MCF 10A (cell line): Measurements from ENCODE around the gene EPN2. TPM values are rescaled to one million over a fixed set of nuclear protein-coding genes. Genes with fewer than 3 reads are reported as not detected.

ENCODE experiments used
- BruUV-seq: library from RNA; stranded (reverse); fragments of 400-500 nt; replicated peaks from 2 replicates; lab custom pipeline; 2021; lab: Mats Ljungman, UMichigan
- CTCF ChIA-PET: fragments of 300-600 bp; sonication (Branson Sonifier 250); formaldehyde crosslinking; extraction: SDS; loops from one replicate; lab custom pipeline; 2021; ENCODE audit warnings: antibody characterized with exemption, inconsistent platforms; lab: Yijun Ruan, JAX
- POLR2A ChIA-PET: fragments of 300-600, 350-650 bp; sonication (Branson Sonifier 250); formaldehyde crosslinking; extraction: SDS; loops from one replicate; lab custom pipeline; 2020; ENCODE audit warnings: antibody characterized with exemption, inconsistent platforms; lab: Yijun Ruan, JAX
- DNase-seq: peaks from one replicate; pipeline ENCODE4 v3.0.0-alpha.2; 2018; ENCODE audit not compliant: unreplicated experiment
- H3K27ac Mint-ChIP-seq: one replicate; pipeline ENCODE4 v1.8.0; 2022; ENCODE audit warnings: mild to moderate bottlenecking, low read depth, mixed read lengths; ENCODE audit not compliant: unreplicated experiment
- H3K27me3 Mint-ChIP-seq: one replicate; pipeline ENCODE4 v1.8.0; 2022; ENCODE audit warnings: mixed read lengths; ENCODE audit not compliant: insufficient read depth, unreplicated experiment
- H3K36me3 Mint-ChIP-seq: one replicate; pipeline ENCODE4 v1.8.0; 2022; ENCODE audit warnings: mild to moderate bottlenecking, moderate library complexity, mixed read lengths; ENCODE audit not compliant: insufficient read depth, unreplicated experiment
- H3K4me1 Mint-ChIP-seq: one replicate; pipeline ENCODE4 v1.8.0; 2022; ENCODE audit warnings: mixed read lengths; ENCODE audit not compliant: insufficient read depth, unreplicated experiment
- H3K4me3 Mint-ChIP-seq: one replicate; pipeline ENCODE4 v1.8.0; 2022; ENCODE audit warnings: mild to moderate bottlenecking, moderate library complexity, mixed read lengths; ENCODE audit not compliant: unreplicated experiment
- H3K9me3 Mint-ChIP-seq: one replicate; pipeline ENCODE4 v1.8.0; 2022; ENCODE audit warnings: mixed read lengths; ENCODE audit not compliant: unreplicated experiment
- intact Hi-C: fragments of 100-400 bp; cut with micrococcal nuclease; formaldehyde crosslinking; loops from 2 replicates; pipeline ENCODE4 v1.14.1; 2022
- total RNA-seq: library from RNA; stranded (reverse); gene quantifications from 2 replicates; pipeline ENCODE4 v1.2.3, GENCODE V29; 2022
- TF ChIP-seq, protein P1 (sequence below): fragments of 200-600 bp; IDR thresholded peaks from one replicate; pipeline ENCODE4 v1.8.0; 2022; ENCODE audit warnings: antibody characterized with exemption, mild to moderate bottlenecking; ENCODE audit not compliant: unreplicated experiment

Gene EPN2
- total RNA-seq, 1 experiment from 2014 or later: 35.1 TPM

DNA sequence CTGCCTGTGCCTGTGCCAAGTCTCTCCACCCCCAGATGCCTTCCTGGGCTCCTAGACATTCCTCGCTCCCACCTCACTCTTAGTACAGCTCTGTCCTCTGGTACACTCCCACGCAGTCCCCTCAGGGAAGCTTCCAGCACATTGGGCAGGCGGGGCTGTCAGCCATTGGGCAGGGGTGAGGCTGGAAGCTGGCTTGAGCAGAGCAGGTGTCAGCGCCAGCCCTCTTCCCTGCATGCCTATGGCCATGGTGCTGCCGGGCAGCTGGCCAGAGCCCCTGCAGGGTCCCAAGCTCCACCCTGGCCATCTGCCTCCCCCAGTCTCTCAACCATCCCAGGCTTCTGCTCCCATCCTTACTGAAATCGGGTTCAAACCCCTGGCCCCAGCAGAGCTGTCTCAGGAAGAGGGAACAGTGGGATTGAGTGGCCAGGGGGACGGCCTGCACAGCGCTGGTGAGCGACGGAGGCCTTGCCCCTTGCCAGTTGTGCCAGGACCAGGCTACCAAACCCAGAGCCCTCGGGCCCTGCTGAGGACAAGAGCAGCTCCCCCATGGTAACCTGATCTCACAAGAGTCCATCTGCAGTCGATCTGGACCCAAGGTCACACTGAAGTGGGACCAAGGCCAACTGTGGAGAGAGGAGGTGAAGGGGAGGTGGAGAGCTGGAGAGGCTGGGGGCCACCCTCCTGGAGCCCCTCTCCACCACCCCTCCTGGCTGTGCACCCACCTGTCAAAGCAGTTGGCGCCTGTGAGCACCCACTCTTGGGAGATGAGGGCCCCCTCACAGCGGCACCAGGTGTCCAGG, 127.7 kb downstream of the EPN2 start:
- no peak overlapping the region for H3K4me3 Mint-ChIP-seq
- H3K27ac Mint-ChIP-seq: no peak overlapping the region
- peaks cover 14% of the 10 kb centered on the region for H3K4me1 Mint-ChIP-seq
- TF ChIP-seq, protein P1, sequence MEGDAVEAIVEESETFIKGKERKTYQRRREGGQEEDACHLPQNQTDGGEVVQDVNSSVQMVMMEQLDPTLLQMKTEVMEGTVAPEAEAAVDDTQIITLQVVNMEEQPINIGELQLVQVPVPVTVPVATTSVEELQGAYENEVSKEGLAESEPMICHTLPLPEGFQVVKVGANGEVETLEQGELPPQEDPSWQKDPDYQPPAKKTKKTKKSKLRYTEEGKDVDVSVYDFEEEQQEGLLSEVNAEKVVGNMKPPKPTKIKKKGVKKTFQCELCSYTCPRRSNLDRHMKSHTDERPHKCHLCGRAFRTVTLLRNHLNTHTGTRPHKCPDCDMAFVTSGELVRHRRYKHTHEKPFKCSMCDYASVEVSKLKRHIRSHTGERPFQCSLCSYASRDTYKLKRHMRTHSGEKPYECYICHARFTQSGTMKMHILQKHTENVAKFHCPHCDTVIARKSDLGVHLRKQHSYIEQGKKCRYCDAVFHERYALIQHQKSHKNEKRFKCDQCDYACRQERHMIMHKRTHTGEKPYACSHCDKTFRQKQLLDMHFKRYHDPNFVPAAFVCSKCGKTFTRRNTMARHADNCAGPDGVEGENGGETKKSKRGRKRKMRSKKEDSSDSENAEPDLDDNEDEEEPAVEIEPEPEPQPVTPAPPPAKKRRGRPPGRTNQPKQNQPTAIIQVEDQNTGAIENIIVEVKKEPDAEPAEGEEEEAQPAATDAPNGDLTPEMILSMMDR: no peak
- intact Hi-C loops: loop anchor here (5.0 kb wide), 1 partner anchor 282 kb away; the partner anchor contains the start of gene ALDH3A2
- H3K36me3 Mint-ChIP-seq: no peaks in the 10 kb centered on the region
- peak; percentile 53 for DNase-seq
- H3K9me3 Mint-ChIP-seq: no peaks in the 10 kb centered on the region
- CTCF ChIA-PET: interaction anchor here (0.9 to 9.7 kb wide), 9 partner anchors 8 to 401 kb away, joined by 3 to 147 read pairs (median 14); partner anchors contain the start of gene MAPK7
- POLR2A ChIA-PET: interaction anchor here (0.6 to 5.9 kb wide), 4 partner anchors 13 to 354 kb away, joined by 3 to 61 read pairs (median 10); partner anchors contain the start of gene MAPK7
- H3K27me3 Mint-ChIP-seq: no peaks in the 10 kb centered on the region
- BruUV-seq: no TSS peak

DNA sequence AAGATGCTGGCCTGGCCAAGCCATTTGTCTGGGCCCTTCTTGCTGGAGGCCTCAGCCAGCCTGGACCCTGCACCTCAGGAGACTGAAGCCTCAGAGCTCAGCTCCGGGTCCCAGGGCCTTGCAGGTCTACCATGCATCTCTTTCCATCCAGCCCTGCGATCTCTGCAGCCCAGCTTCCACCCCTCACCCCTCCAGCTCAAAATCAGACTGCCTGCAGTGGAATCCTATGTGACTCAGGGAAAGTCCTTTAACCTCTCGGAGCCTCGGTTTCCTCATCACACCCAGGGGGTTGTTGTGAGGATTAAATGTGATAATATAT, 128.3 kb downstream of the EPN2 start:
- TF ChIP-seq, protein P1: no peak
- CTCF ChIA-PET: interaction anchor here (0.5 to 9.7 kb wide), 8 partner anchors 9 to 398 kb away, joined by 3 to 147 read pairs (median 4); partner anchors contain the start of gene MAPK7

DNA sequence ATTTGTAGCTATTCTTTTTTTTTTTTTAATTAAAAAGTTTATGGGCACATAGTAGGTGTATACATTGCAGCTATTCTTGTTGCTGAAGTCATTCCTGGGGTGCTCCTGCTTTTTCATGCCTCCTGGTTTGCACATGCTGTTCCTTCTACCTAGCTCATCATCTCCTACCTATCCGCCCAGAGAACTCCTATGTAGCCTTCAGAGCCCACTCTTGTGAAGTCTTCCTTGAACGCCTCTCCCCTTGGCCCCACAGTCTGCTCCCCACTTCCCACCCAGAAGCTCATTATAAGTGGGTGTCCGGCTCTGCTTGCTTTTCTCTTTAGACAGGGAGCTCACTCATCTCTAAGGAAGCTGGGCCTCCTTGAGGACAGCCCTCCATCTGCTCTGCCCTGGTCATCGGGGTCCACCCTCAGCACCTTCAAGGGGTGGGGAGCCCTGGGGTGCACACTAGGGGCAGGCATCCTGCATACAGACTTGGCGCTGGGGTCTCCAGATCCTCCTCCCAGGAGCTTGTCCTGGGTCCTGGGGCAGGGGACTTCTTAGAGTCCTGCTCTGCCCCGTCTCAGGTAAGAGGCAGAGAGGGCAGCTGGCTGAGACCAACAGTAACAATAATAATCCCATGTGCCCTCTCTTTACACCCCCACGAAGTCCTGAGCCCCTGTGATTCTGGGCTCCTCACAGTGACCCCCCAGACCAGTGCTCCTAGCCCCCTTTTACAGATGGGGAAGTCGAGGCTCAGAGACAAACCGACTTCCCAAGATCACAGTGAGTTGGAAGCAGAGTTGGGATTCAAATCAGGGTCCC, 128.9 kb downstream of the EPN2 start:
- no peak for DNase-seq
- TF ChIP-seq, protein P1: no peak
- H3K9me3 Mint-ChIP-seq: no peaks in the 10 kb centered on the region
- intact Hi-C loops: no loop called here
- ChIA-PET CTCF (interaction anchor here (0.5 to 9.7 kb wide), 8 partner anchors 10 to 397 kb away, joined by 3 to 147 read pairs (median 4); partner anchors contain the start of gene MAPK7), POLR2A (interaction anchor here (1.1 to 5.9 kb wide), 3 partner anchors 12 to 353 kb away, joined by 3 to 61 read pairs (median 17); partner anchors contain the start of gene MAPK7)
- no peaks in the 10 kb centered on the region for H3K27me3 Mint-ChIP-seq
- no TSS peak for BruUV-seq
- H3K4me3 Mint-ChIP-seq: no peak overlapping the region
- no peak overlapping the region for H3K27ac Mint-ChIP-seq
- peaks cover 14% of the 10 kb centered on the region for H3K4me1 Mint-ChIP-seq
- H3K36me3 Mint-ChIP-seq: no peaks in the 10 kb centered on the region

More for the DNA sequence above, 128.3 kb downstream of the EPN2 start:
- DNase-seq: no peak
- H3K4me1 Mint-ChIP-seq: peaks cover 14% of the 10 kb centered on the region
- no peaks in the 10 kb centered on the region for H3K36me3 Mint-ChIP-seq
- BruUV-seq: no TSS peak
- H3K27me3 Mint-ChIP-seq: no peaks in the 10 kb centered on the region
- H3K27ac Mint-ChIP-seq: no peak overlapping the region
- H3K4me3 Mint-ChIP-seq: no peak overlapping the region
- intact Hi-C loops: no loop called here
- no peaks in the 10 kb centered on the region for H3K9me3 Mint-ChIP-seq
- POLR2A ChIA-PET: interaction anchor here (1.1 to 5.9 kb wide), 3 partner anchors 12 to 354 kb away, joined by 3 to 61 read pairs (median 17); partner anchors contain the start of gene MAPK7
